Smooth muscle cell of the umbilical artery (primary cell): ENCODE data around the gene POTEH. TPM values are rescaled to one million over a fixed set of nuclear protein-coding genes. Genes with fewer than 3 reads are reported as not detected.

Experiments
- total RNA-seq: library from RNA; depleted of rRNA; stranded (reverse); fragments of >200 nt; gene quantifications from 2 replicates; pipeline ENCODE4 v1.2.3, GENCODE V29; 2014

The POTEH gene
- not detected in 2 replicates for total RNA-seq

DNA sequence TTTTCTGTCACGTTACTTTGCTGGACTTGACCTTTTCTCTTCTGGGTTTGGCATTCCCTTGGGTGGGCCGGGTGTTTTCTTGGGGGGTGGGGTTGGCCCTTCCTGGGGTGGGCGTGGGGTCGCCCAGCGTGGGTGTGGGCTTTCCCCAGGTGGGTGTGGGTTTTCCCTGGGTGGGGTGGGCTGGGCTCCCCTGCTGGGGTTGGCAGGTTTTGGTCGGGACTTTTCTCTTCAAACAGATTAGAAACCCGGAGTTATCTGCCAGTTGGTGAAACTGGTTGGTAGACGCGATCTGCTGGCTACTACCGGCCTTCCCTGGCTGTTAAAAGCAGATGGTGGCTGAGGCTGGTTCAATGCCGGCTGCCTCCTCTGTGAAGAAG, at the start of gene POTEH:
POTEH (plus strand) TSS at position 278 of the 377 bp plus-strand sequence; CDS start at position 330, 52 bp downstream.

Other genes starting within 250 kb of the POTEH start
- not detected in 2 replicates for gene OR11H1, start 161.8 kb upstream of the POTEH start, total RNA-seq